Duodenal mucosa (tissue), 2 donors: Measurements from ENCODE around the gene PLCG2.

ENCODE experiments used
- H3K27ac ChIP-seq: one replicate; pipeline ENCODE4 v1.7.0; 2013; ENCODE audit warnings: low read depth, low read length
- H3K27me3 ChIP-seq, 2 donors: one replicate each; pipeline ENCODE4 v1.7.0; 2013; ENCODE audit warnings: low read length in 2 of 2, control low read depth in 1 of 2; ENCODE audit not compliant: insufficient read depth in 2 of 2, control insufficient read depth in 1 of 2
- H3K36me3 ChIP-seq, 2 donors: one replicate each; pipeline ENCODE4 v1.7.0; 2013; ENCODE audit warnings: low read length in 2 of 2, control low read depth in 1 of 2; ENCODE audit not compliant: insufficient read depth in 2 of 2, control insufficient read depth in 1 of 2
- H3K4me1 ChIP-seq, 2 donors: one replicate each; pipeline ENCODE4 v1.7.0; 2013; ENCODE audit warnings: low read length in 2 of 2, control low read depth in 1 of 2; ENCODE audit not compliant: insufficient read depth in 2 of 2, control insufficient read depth in 1 of 2
- H3K4me3 ChIP-seq, 2 donors: one replicate each; pipeline ENCODE4 v1.7.0; 2013; ENCODE audit warnings: low read length in 2 of 2, low read depth in 1 of 2
- H3K9ac ChIP-seq, 2 donors: one replicate each; pipeline ENCODE4 v1.7.0; 2013; ENCODE audit warnings: low read length in 2 of 2, low read depth in 1 of 2
- H3K9me3 ChIP-seq, 2 donors: one replicate each; pipeline ENCODE4 v1.7.0; 2013; ENCODE audit warnings: low read length in 2 of 2, control low read depth in 1 of 2; ENCODE audit not compliant: control insufficient read depth in 1 of 2

The PLCG2 gene

DNA sequence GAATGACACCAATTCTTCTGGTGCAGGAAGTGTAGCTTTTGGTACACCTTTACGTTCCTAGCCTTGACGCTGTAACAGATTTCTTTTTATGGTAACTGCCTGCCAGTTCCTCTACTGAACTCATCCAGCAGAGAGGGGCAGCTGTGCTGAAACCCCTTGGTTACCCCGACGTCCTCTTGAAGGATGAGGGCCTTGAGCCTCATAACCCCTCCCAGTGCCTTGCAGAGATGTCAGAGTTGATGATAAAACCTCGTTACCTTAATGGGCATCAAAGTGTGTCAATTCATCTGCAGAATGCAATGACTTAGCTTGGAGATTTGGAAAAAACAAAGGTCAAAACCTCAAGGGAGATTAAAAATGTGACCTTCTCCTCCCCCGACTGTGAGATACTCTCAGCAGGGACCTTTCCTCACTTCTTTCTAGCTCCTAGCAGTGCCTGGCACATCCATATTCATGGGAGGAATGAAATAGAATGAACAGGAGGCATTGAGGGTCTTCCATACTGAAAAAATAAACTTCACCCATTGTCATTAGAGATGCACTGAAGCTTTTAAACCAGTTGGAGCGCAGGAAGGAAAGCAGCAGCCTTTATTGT lies 163.0 kb downstream of the PLCG2 start:
- Histone ChIP-seq H3K9ac (no peak overlapping the region), H3K4me1 (peaks cover 0 to 14% of the 10 kb centered on the region in 2 donors), H3K9me3 (no peaks in the 10 kb centered on the region), H3K4me3 (no peak overlapping the region), H3K27me3 (no peaks in the 10 kb centered on the region), H3K27ac (no peak overlapping the region), H3K36me3 (peaks cover 20 to 56% of the 10 kb centered on the region in 2 donors)

DNA sequence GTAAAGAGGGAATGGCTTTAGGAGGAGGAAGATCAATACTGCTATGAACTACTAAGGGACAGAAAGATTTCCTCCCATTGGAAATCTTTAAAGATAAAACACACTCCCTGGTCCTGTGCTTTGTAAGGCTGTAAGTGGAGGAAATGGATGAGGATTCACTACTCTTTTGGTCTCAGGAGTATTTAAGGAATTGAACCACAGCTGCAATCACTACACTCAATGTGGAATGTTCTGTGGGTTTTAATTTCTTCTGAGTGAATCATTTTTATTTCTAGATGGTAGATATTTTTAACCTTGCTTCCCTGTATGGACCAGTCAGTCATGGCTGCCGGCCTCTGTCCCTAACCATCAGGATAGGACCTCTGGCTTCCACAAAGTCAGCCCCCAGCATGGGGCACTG lies 166.6 kb downstream of the PLCG2 start:
- Histone ChIP-seq H3K27ac (no peak overlapping the region), H3K36me3 (peaks cover 7 to 60% of the 10 kb centered on the region in 2 donors), H3K9me3 (no peaks in the 10 kb centered on the region), H3K9ac (no peak overlapping the region), H3K27me3 (no peaks in the 10 kb centered on the region), H3K4me1 (peaks cover 0 to 5% of the 10 kb centered on the region in 2 donors), H3K4me3 (no peak overlapping the region)

DNA sequence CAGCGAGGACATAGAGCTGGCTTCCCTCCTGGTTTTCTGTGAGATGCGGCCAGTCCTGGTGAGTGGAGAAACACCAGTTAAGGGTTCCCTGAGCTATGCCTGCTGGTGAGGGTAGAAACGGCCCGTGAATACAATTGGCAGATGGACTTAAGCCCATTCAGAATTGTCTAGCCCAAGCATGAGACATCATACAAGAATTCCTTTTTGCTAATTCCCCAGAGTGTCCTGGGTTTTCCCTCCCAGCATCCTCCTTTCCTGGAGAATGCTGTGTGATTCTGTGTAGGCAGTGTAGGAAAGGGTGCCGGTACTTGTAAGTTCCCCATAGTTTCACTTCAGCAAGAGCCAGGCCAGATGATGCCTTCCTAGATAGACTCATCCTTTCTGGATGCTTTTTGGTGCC lies 167.1 kb downstream of the PLCG2 start:
- peaks cover 3 to 5% of the 10 kb centered on the region in 2 donors for H3K9me3 ChIP-seq
- peaks cover 0 to 1% of the 10 kb centered on the region in 2 donors for H3K4me1 ChIP-seq
- peaks cover 7 to 60% of the 10 kb centered on the region in 2 donors for H3K36me3 ChIP-seq
- H3K4me3 ChIP-seq, result no peak overlapping the region
- no peaks in the 10 kb centered on the region for H3K27me3 ChIP-seq
- no peak overlapping the region for H3K9ac ChIP-seq
- H3K27ac ChIP-seq, result no peak overlapping the region

DNA sequence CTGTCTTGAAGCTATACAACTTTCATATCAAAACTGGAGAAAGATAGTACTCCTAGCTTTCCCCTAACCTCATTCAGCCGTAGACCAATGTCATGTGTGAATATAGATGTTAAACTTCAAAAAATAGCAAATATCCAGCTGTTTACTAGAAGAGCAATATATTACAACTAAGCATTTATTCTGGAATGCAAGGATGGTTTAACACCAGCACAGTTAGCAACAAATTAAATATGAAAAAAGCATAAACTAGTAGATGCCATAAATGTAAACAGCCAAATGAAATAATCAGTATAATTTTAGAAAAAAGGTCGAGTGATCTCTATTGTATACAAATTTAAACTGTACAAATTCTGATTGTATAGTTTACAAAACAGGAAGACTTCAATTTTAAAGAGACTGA lies 172.5 kb downstream of the PLCG2 start:
- Histone ChIP-seq H3K36me3 (peaks cover 7 to 37% of the 10 kb centered on the region in 2 donors), H3K9me3 (peaks cover 9 to 11% of the 10 kb centered on the region in 2 donors), H3K4me3 (no peak overlapping the region)

GRCh38 chr16:81956213-81956948 lies 177.3 kb downstream of the PLCG2 start:
- no peaks in the 10 kb centered on the region for H3K4me1 ChIP-seq
- H3K4me3 ChIP-seq, result no peak overlapping the region
- H3K27me3 ChIP-seq, result no peaks in the 10 kb centered on the region
- no peak overlapping the region for H3K9ac ChIP-seq
- peaks cover 4 to 5% of the 10 kb centered on the region in 2 donors for H3K9me3 ChIP-seq
- H3K36me3 ChIP-seq, result peaks cover 17 to 28% of the 10 kb centered on the region in 2 donors
- H3K27ac ChIP-seq, result no peak overlapping the region

More for the DNA sequence above, 172.5 kb downstream of the PLCG2 start:
- no peak overlapping the region for H3K9ac ChIP-seq
- H3K27ac ChIP-seq, result no peak overlapping the region
- no peaks in the 10 kb centered on the region for H3K4me1 ChIP-seq
- no peaks in the 10 kb centered on the region for H3K27me3 ChIP-seq

- no peaks in the 10 kb centered on the region for H3K36me3 ChIP-seq
- H3K9ac ChIP-seq, result no peak overlapping the region
Observed at GRCh38 chr16:81964808-81965207, 185.7 kb downstream of the PLCG2 start.

GRCh38 chr16:81967358-81967757 lies 188.3 kb downstream of the PLCG2 start:
- peaks cover 8 to 9% of the 10 kb centered on the region in 2 donors for H3K9me3 ChIP-seq
- H3K27me3 ChIP-seq, result no peaks in the 10 kb centered on the region
- no peaks in the 10 kb centered on the region for H3K4me1 ChIP-seq
- H3K9ac ChIP-seq, result no peak overlapping the region
- no peak overlapping the region for H3K27ac ChIP-seq
- H3K36me3 ChIP-seq, result no peaks in the 10 kb centered on the region
- H3K4me3 ChIP-seq, result no peak overlapping the region

More at GRCh38 chr16:81964808-81965207, 185.7 kb downstream of the PLCG2 start:
- no peak overlapping the region for H3K4me3 ChIP-seq
- no peaks in the 10 kb centered on the region for H3K4me1 ChIP-seq
- no peak overlapping the region for H3K27ac ChIP-seq
- peaks cover 0 to 5% of the 10 kb centered on the region in 2 donors for H3K9me3 ChIP-seq
- H3K27me3 ChIP-seq, result no peaks in the 10 kb centered on the region

GRCh38 chr16:81971853-81972252 lies 192.8 kb downstream of the PLCG2 start:
- Histone ChIP-seq H3K9ac (no peak overlapping the region), H3K4me1 (no peaks in the 10 kb centered on the region), H3K9me3 (peaks cover 9% of the 10 kb centered on the region in 2 donors)

DNA sequence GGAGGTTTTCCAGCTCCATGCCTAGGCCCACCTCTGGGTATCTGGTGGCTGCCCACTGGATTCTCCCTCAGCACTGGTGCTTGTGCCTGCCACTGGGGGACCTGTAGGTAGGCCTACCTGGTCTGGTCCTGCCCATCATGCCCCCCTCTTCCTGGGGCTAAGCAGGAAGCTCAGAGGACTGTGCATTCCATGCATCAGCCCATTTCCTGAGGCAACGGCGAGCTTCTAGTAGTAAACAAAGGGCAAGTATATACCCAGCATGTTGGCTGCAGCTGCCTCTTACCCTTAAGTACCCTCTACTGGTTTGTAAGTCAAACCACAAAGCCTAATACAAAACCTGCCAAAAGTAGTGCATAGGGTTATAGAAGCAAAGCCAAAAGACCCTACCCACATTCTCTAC lies 194.6 kb downstream of the PLCG2 start:
- Histone ChIP-seq H3K4me1 (no peaks in the 10 kb centered on the region), H3K27ac (no peak overlapping the region), H3K36me3 (no peaks in the 10 kb centered on the region), H3K27me3 (no peaks in the 10 kb centered on the region), H3K4me3 (no peak overlapping the region), H3K9me3 (peaks cover 9% of the 10 kb centered on the region in 2 donors), H3K9ac (no peak overlapping the region)

More at GRCh38 chr16:81971853-81972252, 192.8 kb downstream of the PLCG2 start:
- Histone ChIP-seq H3K27me3 (no peaks in the 10 kb centered on the region), H3K27ac (no peak overlapping the region), H3K4me3 (no peak overlapping the region), H3K36me3 (no peaks in the 10 kb centered on the region)

GRCh38 chr16:81975637-81976036 lies 196.5 kb downstream of the PLCG2 start:
- H3K4me3 ChIP-seq, result no peak overlapping the region
- no peaks in the 10 kb centered on the region for H3K36me3 ChIP-seq
- H3K27ac ChIP-seq, result no peak overlapping the region
- no peaks in the 10 kb centered on the region for H3K27me3 ChIP-seq
- H3K9me3 ChIP-seq, result peaks cover 4 to 9% of the 10 kb centered on the region in 2 donors
- H3K9ac ChIP-seq, result no peak overlapping the region
- no peaks in the 10 kb centered on the region for H3K4me1 ChIP-seq
